Karpas-422 (cell line): ENCODE results near the gene MAP1A. TPM values are rescaled to one million over a fixed set of nuclear protein-coding genes. Genes with fewer than 3 reads are reported as not detected.
A peak's percentile ranks its signal among the peaks of the same experiment; 100 is the strongest.

Experiments
- DNase-seq: peaks from one replicate; pipeline ENCODE4 v3.0.0-alpha.2; 2015
- H2AFZ ChIP-seq: fragments of 200-600 bp; sonication (generic); 2 replicates; pipeline ENCODE4 v1.6.1; 2014; ENCODE audit warnings: antibody characterized with exemption, low read length, mixed read lengths
- H3K27ac ChIP-seq: fragments of 200-600 bp; sonication (generic); 2 replicates; pipeline ENCODE4 v1.5.1; 2014; ENCODE audit warnings: mild to moderate bottlenecking, low read length, moderate library complexity
- H3K27me3 ChIP-seq: fragments of 200-600 bp; sonication (generic); 2 replicates; pipeline ENCODE4 v1.6.1; 2014; ENCODE audit warnings: low read length, mixed read lengths
- H3K36me3 ChIP-seq: fragments of 200-600 bp; sonication (generic); 2 replicates; pipeline ENCODE4 v1.6.1; 2014; ENCODE audit warnings: low read length, mixed read lengths; ENCODE audit not compliant: insufficient read depth
- H3K4me1 ChIP-seq: fragments of 200-600 bp; sonication (generic); 2 replicates; pipeline ENCODE4 v1.6.1; 2014; ENCODE audit warnings: mild to moderate bottlenecking, low read length, mixed read lengths
- H3K4me2 ChIP-seq: fragments of 200-600 bp; sonication (generic); 2 replicates; pipeline ENCODE4 v1.6.1; 2014; ENCODE audit warnings: low read length, low read depth, mild to moderate bottlenecking; ENCODE audit not compliant: poor library complexity, severe bottlenecking
- H3K4me3 ChIP-seq: fragments of 200-600 bp; sonication (generic); 2 replicates; pipeline ENCODE4 v1.5.1; 2014; ENCODE audit warnings: mild to moderate bottlenecking, antibody characterized with exemption, low read length, mixed read lengths
- H3K79me2 ChIP-seq: fragments of 200-600 bp; sonication (generic); 2 replicates; pipeline ENCODE4 v1.6.1; 2014; ENCODE audit warnings: mild to moderate bottlenecking, low read length, mixed read lengths
- H3K9ac ChIP-seq: fragments of 200-600 bp; sonication (generic); 2 replicates; pipeline ENCODE4 v1.6.0; 2014; ENCODE audit warnings: low read length
- H3K9me2 ChIP-seq: fragments of 200-600 bp; sonication (generic), shearing (Covaris generic); replicated peaks from 2 replicates; pipeline ENCODE4 v1.6.0; 2014; ENCODE audit warnings: mild to moderate bottlenecking, low read length, moderate library complexity; ENCODE audit not compliant: insufficient read depth
- H3K9me3 ChIP-seq: fragments of 300-700, 200-600 bp; sonication (generic); 2 replicates; pipeline ENCODE4 v1.6.1; 2014; ENCODE audit warnings: low read length, mixed read lengths
- H4K20me1 ChIP-seq: fragments of 200-600 bp; sonication (generic); 2 replicates; pipeline ENCODE4 v1.6.1; 2014; ENCODE audit warnings: mild to moderate bottlenecking, antibody characterized with exemption, low read length, low read depth; ENCODE audit not compliant: insufficient read depth
- total RNA-seq: library from RNA; depleted of rRNA; stranded (reverse); fragments of >200 nt; shearing (Covaris generic); gene quantifications from 2 replicates; pipeline ENCODE4 v1.2.3, GENCODE V29; 2014; ENCODE audit warnings: low replicate concordance; rRNA removed

Gene MAP1A
- total RNA-seq: 1.4 and 1.8 TPM in 2 replicates

DNA sequence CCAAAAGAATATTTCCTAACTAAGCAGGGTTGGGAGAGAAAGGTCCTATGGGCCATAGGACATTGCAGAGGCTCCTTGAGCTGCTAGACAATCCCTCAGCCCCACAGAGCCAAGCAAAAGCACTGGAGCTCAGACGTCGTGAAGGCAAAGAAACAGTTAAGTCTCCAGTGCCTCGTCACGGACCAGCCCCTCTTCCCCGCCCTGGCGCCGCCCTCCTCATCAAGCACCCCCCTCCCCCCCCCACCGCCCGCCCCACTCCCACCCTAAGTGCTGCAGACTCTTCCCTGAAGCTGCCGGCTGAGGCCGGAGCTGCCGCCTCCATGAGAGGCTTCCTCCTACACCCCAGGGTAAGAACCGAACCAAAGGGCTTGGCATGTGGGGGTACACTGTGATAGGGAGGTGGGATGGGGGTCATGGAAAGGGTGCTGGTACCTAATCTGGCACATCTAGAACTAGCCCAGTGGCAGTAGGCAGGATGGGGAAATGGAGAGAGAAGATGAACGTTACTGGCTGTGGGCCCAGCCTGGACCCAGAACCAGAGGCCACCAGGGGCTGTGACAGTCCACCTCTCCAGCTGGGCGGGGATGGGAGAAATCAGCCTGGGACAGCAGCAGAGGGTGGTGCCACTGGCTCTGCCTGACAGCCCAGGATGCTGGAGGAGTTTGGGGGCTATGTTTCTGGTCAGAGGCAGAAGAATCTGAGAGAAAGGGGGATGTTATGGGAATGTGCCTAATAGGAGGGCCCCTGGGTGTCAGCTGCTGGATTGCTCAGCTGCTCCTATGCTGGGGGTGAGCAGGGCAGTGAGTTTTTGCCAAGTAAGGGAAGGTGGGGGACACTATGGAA lies at the start of gene MAP1A:
Gene MAP1A, plus strand, starts transcription at position 255 of the 843 bp plus-strand sequence. CDS start 3,866 bp downstream, outside the sequence.
- Histone ChIP-seq H3K4me2 (no peak within 1 kb of the TSS), H3K27me3 (no peaks in the 10 kb centered on the region), H3K9me2 (no peaks in the 10 kb centered on the region), H3K4me3 (no peak within 1 kb of the TSS), H4K20me1 (no peaks in the 10 kb centered on the region), H3K36me3 (no peaks in the 10 kb centered on the region), H3K79me2 (no peaks in the 10 kb centered on the region), H3K9ac (no peak within 1 kb of the TSS), H3K9me3 (no peaks in the 10 kb centered on the region), H3K4me1 (peaks cover 15% of the 10 kb centered on the region), H3K27ac (no peak within 1 kb of the TSS), H2AFZ (no peak within 1 kb of the TSS)
- peak; percentile 38 for DNase-seq

DNA sequence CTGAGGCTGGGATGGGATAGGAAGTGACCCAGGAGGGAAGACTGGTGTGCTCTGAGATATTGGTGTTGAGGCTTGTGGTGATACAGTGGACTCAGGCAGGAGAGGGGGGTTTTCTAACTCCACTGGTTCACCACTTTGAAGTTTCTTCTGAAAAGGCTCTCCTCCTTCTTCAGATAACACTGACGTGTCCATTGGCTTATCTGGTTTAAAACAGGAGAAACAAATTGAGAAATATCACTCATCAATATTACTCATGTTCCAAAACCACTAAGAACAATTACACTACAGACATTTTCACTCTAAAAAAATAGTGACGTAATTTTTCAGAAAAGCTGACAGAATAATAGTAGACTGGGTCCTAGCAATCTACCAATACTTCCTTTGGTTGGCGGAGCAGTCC lies 47.5 kb upstream of the MAP1A start:
- no peak overlapping the region for H3K4me2 ChIP-seq

DNA sequence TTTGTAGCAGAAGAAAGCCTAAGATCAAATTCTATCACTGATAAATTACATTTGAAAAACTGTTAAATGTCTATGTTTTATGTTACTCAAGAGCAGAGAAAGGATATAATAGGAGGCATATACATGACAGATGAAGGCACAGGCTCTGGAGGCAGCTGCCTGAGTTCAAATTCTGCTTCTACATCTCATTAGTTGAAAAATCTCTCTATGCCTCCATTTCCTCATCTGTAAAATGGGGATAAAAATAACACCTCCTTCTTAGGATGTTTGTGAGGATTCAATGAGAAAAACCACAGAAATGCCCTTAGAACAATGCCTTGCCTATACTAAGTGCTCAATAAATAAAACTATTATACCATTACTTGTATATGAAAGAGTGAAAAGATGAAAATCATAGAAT lies 45.4 kb upstream of the MAP1A start:
- no peaks in the 10 kb centered on the region for H3K79me2 ChIP-seq
- no peak overlapping the region for H2AFZ ChIP-seq
- H3K27ac ChIP-seq: no peak overlapping the region
- no peaks in the 10 kb centered on the region for H3K9me3 ChIP-seq
- no peaks in the 10 kb centered on the region for H4K20me1 ChIP-seq
- peaks cover 51% of the 10 kb centered on the region for H3K36me3 ChIP-seq
- no peak overlapping the region for H3K4me2 ChIP-seq
- no peaks in the 10 kb centered on the region for H3K27me3 ChIP-seq
- no peak for DNase-seq
- H3K4me1 ChIP-seq: no peaks in the 10 kb centered on the region
- H3K9ac ChIP-seq: no peak overlapping the region
- H3K4me3 ChIP-seq: no peak overlapping the region
- no peaks in the 10 kb centered on the region for H3K9me2 ChIP-seq

More for the DNA sequence above, 47.5 kb upstream of the MAP1A start:
- no peaks in the 10 kb centered on the region for H4K20me1 ChIP-seq
- H3K36me3 ChIP-seq: peaks cover 54% of the 10 kb centered on the region
- no peak overlapping the region for H3K9ac ChIP-seq
- no peaks in the 10 kb centered on the region for H3K27me3 ChIP-seq
- H3K9me2 ChIP-seq: no peaks in the 10 kb centered on the region
- no peak overlapping the region for H3K4me3 ChIP-seq
- no peak for DNase-seq
- H2AFZ ChIP-seq: no peak overlapping the region
- H3K79me2 ChIP-seq: peaks cover 5% of the 10 kb centered on the region
- no peaks in the 10 kb centered on the region for H3K9me3 ChIP-seq
- H3K27ac ChIP-seq: no peak overlapping the region
- no peaks in the 10 kb centered on the region for H3K4me1 ChIP-seq

DNA sequence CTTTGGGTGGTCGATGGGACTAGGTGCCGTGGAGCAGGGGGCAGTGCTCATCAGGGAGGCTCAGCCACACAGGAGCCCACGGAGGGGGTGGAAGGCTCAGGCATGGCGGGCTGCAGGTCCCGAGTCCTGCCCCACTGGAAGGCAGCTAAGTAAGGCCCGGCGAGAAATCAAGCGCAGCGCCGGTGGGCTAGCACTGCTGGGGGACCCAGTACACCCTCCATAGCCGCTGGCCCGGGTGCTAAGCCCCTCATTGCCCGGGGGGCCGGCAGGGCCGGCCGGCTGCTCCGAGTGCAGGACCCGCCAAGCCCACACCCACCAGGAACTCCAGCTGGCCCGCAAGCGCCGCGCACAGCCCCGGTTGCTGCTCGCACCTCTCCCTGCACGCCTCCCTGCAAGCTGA lies 43.5 kb upstream of the MAP1A start:
- Histone ChIP-seq H2AFZ (no peak overlapping the region), H3K9me2 (no peaks in the 10 kb centered on the region), H3K36me3 (peaks cover 56% of the 10 kb centered on the region), H3K27me3 (no peaks in the 10 kb centered on the region), H3K4me3 (no peak overlapping the region), H3K27ac (no peak overlapping the region), H3K9me3 (no peaks in the 10 kb centered on the region), H3K9ac (no peak overlapping the region), H3K79me2 (peaks cover 4% of the 10 kb centered on the region), H4K20me1 (no peaks in the 10 kb centered on the region), H3K4me2 (no peak overlapping the region), H3K4me1 (no peaks in the 10 kb centered on the region)
- DNase-seq: no peak

DNA sequence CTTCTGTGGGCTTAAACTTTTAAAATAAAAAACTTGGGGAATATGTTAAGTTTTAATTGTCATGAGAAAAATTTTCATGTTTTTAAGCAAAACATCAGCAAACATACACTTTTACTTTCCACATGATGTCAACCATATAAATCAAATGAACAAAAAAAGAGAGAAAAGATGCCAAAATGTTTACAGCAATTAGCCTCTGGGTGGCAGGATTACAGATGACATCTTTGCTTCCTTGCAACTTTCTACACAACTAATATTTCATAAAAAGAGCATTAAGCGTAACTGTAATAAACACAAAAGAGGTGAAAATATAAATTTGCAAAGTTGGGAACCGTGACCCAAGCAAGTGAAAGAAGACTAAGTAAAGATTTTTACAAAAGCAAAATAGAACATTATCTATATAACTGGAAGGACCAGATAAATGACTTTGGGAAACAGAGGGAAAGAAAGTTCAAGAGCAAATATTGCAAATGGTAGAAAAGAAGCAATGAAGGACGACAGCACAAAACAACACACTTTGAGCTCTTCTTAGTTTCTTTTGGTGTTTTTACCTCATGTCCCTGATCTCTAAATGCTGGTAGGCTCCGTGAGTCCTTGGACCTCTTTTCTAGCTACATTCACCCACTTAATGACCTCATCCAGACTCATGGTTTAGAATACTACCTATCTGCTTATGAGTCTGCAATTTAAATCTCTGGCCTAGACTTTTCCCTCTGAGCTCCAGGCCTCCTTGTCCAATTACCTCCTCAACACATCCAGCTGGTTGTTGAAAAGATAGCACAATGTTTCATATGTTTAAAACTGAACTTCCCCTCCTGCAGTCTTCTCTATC lies 33.9 kb upstream of the MAP1A start:
- Histone ChIP-seq H3K4me1 (no peaks in the 10 kb centered on the region), H2AFZ (no peak overlapping the region), H3K4me3 (no peak overlapping the region), H3K9ac (no peak overlapping the region), H3K27me3 (no peaks in the 10 kb centered on the region), H3K36me3 (peaks cover 28% of the 10 kb centered on the region), H4K20me1 (no peaks in the 10 kb centered on the region), H3K9me2 (no peaks in the 10 kb centered on the region), H3K9me3 (no peaks in the 10 kb centered on the region), H3K79me2 (peaks cover 15% of the 10 kb centered on the region), H3K4me2 (no peak overlapping the region), H3K27ac (no peak overlapping the region)
- peak; percentile 45 for DNase-seq

DNA sequence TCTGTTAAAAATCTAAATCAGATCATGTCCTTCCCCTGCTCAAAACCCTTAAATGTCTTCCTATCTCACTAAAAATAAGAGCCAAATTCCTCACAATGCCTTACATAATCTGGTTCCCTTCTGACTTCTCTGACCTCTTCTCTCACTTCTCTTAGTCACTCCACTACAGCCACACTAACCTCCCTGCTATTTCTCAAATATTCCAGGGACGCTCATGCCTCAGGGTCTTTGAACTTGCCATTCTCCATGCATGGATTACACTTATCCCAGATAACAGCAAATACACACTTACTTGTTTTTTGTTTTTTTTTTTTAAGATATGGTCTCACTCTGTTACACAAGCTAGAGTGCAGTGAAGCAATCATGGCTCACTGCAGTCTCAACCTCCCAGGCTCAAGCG lies 33.0 kb upstream of the MAP1A start:
- H3K9ac ChIP-seq: no peak overlapping the region
- no peak overlapping the region for H3K4me3 ChIP-seq
- H3K4me1 ChIP-seq: no peaks in the 10 kb centered on the region
- no peak overlapping the region for H3K27ac ChIP-seq
- no peak overlapping the region for H3K4me2 ChIP-seq
- peaks cover 27% of the 10 kb centered on the region for H3K36me3 ChIP-seq
- H4K20me1 ChIP-seq: no peaks in the 10 kb centered on the region
- peaks cover 23% of the 10 kb centered on the region for H3K79me2 ChIP-seq
- H3K9me3 ChIP-seq: no peaks in the 10 kb centered on the region
- H3K9me2 ChIP-seq: no peaks in the 10 kb centered on the region
- H2AFZ ChIP-seq: no peak overlapping the region
- DNase-seq: no peak
- no peaks in the 10 kb centered on the region for H3K27me3 ChIP-seq

DNA sequence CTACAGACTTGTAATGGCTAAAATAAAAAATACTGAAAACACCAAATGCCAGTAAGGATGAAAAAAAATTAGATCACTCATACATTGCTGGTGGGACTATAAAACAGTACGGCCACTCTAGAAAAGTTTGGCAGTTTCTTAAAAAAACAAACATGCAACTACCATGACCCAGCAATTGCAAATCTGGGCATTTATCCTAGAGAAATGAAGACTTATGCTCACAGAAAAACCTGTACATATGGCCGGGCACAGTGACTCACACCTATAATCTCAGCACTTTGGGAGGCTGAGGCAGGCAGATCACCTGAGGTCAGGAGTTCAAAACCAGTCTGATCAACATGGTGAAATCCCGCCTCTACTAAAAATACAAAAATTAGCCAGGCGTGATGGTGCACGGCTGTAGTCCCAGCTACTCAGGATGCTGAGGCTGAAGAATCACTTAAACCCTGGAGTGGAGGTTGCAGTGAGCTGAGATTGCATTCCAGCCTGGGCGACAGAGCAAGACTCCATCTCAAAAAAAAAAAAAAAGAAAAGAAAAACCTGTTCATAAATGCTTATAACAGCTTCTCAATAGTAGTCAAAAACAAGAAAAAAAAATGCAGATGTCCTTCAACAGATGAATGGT lies 30.0 kb upstream of the MAP1A start:
- Histone ChIP-seq H3K9me3 (no peaks in the 10 kb centered on the region), H3K36me3 (peaks cover 31% of the 10 kb centered on the region)

DNA sequence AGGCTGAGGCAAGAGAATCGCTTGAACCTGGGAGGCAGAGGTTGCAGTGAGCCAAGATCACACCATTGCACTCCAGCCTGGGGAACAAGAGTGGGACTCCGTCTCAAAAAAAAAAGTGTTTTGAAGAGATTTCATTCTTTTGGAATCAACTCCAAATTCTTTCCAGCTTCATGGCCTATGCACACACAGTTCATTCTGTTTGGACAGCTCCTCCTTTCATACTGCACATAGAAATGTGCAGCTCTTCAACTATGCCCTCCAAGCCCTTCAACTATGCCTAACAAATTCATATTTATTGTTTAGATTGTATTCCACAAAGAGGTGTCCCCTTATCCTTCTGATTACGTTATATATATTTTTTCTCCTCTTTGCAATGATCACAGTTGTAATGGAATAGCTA lies 28.6 kb upstream of the MAP1A start:
- no peak overlapping the region for H3K4me2 ChIP-seq
- H3K36me3 ChIP-seq: peaks cover 25% of the 10 kb centered on the region
- H3K27me3 ChIP-seq: no peaks in the 10 kb centered on the region
- no peaks in the 10 kb centered on the region for H3K9me3 ChIP-seq
- no peaks in the 10 kb centered on the region for H4K20me1 ChIP-seq
- H3K4me1 ChIP-seq: peaks cover 16% of the 10 kb centered on the region
- H3K4me3 ChIP-seq: no peak overlapping the region
- peaks cover 39% of the 10 kb centered on the region for H3K79me2 ChIP-seq
- no peak for DNase-seq
- H2AFZ ChIP-seq: no peak overlapping the region
- no peak overlapping the region for H3K9ac ChIP-seq
- H3K9me2 ChIP-seq: no peaks in the 10 kb centered on the region
- H3K27ac ChIP-seq: no peak overlapping the region

More for the DNA sequence above, 30.0 kb upstream of the MAP1A start:
- Histone ChIP-seq H3K4me3 (no peak overlapping the region), H3K27ac (no peak overlapping the region), H3K9ac (no peak overlapping the region), H3K9me2 (no peaks in the 10 kb centered on the region), H4K20me1 (no peaks in the 10 kb centered on the region), H3K27me3 (no peaks in the 10 kb centered on the region), H3K4me1 (peaks cover 11% of the 10 kb centered on the region), H3K79me2 (peaks cover 39% of the 10 kb centered on the region), H2AFZ (no peak overlapping the region), H3K4me2 (no peak overlapping the region)
- DNase-seq: no peak
